ES-I3 (cell line): ENCODE measurements around the gene KCTD19.

ENCODE experiments used
- H3K36me3 ChIP-seq: 2 replicates; pipeline ENCODE4 v1.6.1; 2013; ENCODE audit warnings: mild to moderate bottlenecking, low read length, control low read depth, moderate library complexity; ENCODE audit not compliant: insufficient read depth
- H3K4me1 ChIP-seq: 2 replicates; pipeline ENCODE4 v1.6.1; 2013; ENCODE audit warnings: mild to moderate bottlenecking, control low read depth, low read length; ENCODE audit not compliant: insufficient read depth
- H3K9ac ChIP-seq: 2 replicates; pipeline ENCODE4 v1.6.1; 2013; ENCODE audit warnings: low read depth, mild to moderate bottlenecking, low read length, moderate library complexity
- H3K9me3 ChIP-seq: 2 replicates; pipeline ENCODE4 v1.6.1; 2013; ENCODE audit warnings: mild to moderate bottlenecking, low read length, moderate library complexity; ENCODE audit not compliant: control insufficient read depth, insufficient read depth

KCTD19 gene

DNA sequence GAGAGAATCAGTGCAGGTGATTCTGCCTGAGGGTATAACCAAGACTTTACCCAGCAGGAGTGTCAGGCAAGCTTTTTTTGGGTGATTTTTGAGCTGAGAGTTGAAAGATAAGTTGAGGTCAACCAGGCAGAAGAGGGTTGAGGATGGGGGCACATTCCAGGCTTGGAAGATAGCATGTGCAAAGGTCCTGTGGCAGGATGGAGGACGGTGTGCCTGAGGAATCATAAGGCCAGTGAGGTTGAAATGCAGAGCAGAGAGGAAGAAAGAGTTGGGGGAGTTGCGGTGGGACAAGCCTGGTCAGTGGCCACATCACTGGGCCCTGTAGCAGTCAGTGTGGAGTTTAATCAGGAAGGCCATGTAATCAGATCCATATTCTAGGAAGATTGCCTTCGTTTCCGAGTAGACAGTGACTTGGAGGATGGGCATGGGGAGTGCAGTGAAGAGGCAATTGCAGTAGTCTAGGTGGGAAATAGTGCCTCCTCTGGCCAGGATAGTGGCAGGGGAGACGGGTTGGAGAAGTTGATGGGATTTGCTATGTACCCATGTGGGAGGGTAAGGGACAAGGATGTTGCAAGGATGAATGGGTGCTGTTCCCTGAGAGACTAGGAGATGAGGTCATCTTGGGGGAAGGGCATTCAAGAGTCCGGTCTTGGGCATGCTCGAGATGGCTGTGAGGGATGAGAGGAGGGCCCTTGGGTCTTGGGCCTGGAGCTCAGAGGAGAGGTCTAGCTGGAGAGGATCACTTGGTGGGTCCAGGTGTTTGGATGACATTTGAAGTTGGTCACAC is 43.3 kb downstream of the KCTD19 start:
- Histone ChIP-seq H3K9ac (no peak overlapping the region), H3K9me3 (no peaks in the 10 kb centered on the region), H3K36me3 (no peaks in the 10 kb centered on the region; the same call in 1 of the 2 replicates), H3K4me1 (no peaks in the 10 kb centered on the region; the same call in 1 of the 2 replicates)

DNA sequence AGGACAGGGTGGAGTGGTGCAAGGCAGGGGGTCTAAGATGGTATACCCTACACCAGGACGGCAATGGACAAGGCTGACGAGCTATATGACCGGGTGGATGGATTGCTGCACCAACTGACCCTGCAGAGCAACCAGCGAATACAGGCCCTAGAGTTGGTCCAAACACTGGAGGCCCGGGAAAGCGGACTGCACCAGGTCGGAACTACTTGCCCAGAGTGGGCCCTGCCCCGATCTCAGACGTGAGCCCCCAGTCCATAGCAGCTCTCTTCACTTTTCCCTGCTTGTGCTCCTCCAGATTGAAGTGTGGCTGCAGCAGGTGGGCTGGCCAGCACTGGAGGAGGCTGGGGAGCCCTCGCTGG is 44.1 kb downstream of the KCTD19 start:
- Histone ChIP-seq H3K9me3 (no peaks in the 10 kb centered on the region), H3K9ac (no peak overlapping the region), H3K36me3 (no peaks in the 10 kb centered on the region; the same call in 1 of the 2 replicates), H3K4me1 (no peaks in the 10 kb centered on the region; the same call in 1 of the 2 replicates)

DNA sequence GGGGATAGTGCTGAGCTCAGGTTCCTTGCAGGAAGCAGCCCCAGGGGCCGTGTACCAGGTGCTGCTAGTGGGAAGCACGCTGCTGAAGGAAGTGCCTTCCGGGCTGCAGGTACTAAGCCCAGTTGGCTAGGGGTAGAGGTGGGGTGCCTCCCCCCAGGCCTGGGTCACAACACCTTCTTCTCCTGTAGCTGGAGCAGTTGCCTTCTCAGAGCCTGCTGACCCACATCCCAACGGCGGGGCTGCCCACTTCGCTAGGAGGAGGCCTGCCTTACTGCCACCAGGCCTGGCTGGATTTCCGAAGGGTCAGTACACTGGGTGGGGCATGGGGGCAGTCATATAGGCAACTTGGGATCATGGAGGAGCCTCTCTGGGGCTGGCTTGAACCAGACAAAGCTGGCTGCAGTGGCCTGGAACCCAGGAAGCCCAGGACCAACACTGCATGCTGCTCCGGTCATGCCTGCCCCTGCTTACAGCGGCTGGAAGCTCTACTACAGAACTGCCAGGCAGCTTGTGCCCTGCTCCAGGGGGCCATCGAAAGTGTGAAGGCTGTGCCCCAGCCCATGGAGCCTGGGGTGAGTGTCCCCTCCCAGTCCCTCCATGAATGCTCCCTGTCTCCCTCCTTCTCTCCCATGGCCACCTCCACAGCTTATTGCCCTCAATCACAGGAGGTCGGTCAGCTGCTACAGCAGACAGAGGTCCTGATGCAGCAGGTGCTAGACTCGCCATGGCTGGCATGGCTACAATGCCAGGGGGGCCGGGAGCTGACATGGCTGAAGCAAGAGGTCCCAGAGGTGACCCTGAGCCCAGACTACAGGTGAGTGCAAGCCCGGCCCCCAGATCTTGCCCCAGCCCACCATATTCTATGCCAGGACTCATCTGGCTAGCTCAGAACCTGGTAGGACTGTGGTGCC is 44.8 kb downstream of the KCTD19 start:
- H3K9ac ChIP-seq: no peak overlapping the region
- no peaks in the 10 kb centered on the region for H3K9me3 ChIP-seq
- no peaks in the 10 kb centered on the region; the same call in 1 of the 2 replicates for H3K4me1 ChIP-seq
- H3K36me3 ChIP-seq: no peaks in the 10 kb centered on the region

DNA sequence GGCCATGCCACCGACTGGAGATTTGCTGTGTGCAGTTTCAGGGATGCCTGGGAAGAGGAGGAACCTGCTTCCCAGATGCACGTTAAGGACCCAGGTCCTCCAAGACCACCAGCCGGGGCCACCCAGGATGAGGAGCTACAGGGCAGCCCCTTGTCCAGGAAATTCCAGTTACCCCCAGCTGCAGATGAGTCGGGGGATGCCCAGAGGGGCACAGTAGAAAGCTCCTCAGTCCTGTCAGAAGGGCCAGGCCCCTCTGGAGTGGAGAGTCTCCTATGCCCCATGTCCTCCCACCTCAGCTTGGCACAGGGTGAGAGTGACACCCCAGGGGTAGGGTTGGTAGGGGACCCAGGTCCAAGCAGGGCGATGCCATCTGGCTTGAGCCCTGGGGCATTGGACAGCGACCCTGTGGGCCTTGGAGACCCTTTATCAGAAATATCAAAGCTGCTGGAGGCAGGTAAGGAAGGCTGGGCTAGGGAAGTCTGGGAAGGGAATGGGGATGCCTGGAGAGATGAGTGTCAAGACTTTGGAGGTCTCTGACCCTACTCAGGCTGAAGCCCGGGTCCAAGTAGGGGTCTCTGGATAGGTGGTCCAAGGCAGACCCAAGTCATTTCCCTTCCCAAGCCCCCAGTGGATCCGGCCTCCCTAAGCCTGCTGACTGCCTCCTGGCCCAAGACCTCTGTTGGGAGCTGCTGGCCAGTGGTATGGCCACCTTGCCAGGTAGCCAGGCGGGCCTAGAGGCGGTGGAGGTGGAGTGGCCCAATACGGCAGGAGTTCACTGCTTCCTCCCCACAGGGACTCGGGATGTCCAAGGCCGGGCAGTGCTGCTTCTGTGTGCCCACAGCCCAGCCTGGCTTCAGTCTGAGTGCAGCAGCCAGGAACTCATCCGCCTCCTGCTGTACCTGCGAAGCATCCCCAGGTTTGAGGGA is 46.2 kb downstream of the KCTD19 start:
- Histone ChIP-seq H3K9me3 (no peaks in the 10 kb centered on the region), H3K4me1 (no peaks in the 10 kb centered on the region; the same call in 1 of the 2 replicates), H3K9ac (peak overlapping the region; percentile 57; the same call in 1 of the 2 replicates), H3K36me3 (no peaks in the 10 kb centered on the region)

DNA sequence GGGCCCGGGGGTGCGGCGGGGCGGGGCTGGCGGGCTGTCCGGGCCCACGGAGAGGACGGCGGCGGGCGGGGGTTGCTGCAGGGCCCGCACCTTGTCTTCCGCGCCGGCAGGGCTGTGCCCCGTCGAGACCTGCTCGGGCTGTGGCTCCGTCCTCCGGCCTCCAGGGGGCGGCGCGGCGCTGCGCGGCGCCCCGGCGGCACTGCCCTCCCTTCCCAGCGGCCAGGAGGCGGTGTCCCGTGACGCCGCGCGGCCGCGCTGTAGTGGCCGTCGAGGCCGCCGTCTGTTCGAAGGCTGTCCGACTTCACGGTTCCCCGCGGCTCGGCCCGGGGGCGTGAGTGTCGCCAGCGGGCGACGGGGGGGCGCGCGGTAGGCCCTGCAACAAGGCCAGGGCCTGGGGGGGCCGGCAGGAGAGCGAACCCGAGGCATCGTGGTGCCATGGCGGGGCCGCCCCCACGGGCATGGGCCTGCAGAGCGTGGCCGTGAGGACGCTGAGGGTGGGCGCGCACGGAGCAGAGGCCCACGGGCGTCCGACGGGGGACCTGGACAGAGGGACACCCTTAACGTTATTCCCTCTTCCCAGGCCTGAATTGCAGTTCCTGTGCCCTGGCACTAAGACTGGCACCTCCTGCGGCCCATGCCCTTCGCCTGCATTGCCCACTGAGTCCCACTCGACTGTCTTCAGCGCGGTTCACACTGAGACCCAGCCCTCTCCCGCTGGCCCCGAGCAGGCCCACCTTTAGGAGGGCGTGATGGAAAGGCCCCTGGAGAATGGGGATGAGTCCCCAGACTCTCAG is 47.0 kb downstream of the KCTD19 start, which contains the start of gene PLEKHG4:
Gene PLEKHG4, plus strand, starts transcription at position 237 of the 794 bp plus-strand sequence. Its CDS starts 513 bp downstream, at position 750.
- no peaks in the 10 kb centered on the region for H3K36me3 ChIP-seq

DNA sequence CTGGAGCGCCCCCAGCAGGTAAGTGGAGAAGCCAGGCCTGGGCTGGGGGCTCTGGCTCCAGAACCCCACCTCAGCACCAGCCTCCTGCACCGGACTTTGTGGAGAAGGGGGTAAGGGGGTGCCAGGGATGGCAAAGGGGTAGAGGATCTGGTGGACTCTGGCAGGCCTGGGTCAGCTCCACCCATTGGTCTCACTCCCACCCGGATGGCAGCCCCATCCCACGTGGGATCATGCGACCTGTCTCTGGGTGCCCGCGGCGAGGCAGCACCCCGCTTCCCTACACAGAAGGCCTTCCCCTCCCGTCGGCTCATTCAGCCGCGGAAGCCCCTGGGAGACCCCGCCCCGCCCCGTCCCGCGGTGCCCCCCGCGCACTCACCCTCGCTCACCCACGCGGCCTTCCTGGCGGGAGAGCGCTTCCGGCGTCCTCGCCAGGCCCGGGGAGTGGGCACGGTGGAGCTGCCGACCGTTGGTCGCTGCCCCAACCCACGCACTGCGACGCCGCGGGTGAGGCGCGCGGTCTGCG is 47.7 kb downstream of the KCTD19 start:
- Histone ChIP-seq H3K9ac (peak overlapping the region; percentile 57), H3K9me3 (no peaks in the 10 kb centered on the region), H3K36me3 (no peaks in the 10 kb centered on the region), H3K4me1 (no peaks in the 10 kb centered on the region; the same call in 1 of the 2 replicates)

More for the DNA sequence above, 47.0 kb downstream of the KCTD19 start, which contains the start of gene PLEKHG4:
- Histone ChIP-seq H3K9ac (peak within 1 kb of the TSS; percentile 57), H3K4me1 (no peaks in the 10 kb centered on the region; the same call in 1 of the 2 replicates), H3K9me3 (no peaks in the 10 kb centered on the region)

DNA sequence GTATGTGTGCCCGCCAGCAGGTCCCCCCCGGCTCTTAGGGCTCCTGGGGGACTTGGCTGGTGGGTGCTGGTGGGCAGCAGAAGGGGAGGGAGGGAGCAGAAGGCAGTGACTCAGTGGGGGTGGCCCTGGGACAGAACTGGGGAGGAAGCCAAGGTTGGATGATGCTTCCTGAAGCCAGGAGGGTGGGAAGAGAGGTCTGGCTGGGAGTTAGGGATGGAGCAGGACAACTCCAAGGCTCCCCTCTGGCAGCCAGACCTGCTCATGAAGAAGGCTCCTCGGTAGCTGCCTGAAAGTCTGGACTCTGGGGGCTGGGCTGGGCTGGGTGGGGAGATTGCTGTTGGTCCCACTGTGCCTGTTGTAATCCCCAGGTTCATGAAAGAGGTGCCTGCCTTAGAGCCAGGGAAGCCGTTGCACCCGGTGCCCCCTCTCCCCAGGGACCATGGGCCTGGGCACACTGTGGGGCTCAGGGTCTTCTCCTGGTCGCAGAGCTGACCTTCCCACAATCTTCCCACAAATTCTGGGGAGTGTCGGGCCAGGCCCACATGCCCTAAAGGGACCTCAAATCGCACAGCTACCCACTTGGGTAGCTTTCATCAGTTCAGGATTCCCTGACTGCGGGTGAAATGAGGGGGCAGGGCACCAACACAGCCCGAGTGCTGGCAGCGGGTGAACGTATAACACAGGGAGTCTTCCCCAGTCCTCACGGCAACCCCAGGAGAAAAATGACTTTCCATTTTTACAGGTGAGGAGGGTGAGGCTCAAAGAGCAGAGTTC is 48.4 kb downstream of the KCTD19 start:
- Histone ChIP-seq H3K36me3 (no peaks in the 10 kb centered on the region), H3K4me1 (no peaks in the 10 kb centered on the region; the same call in 1 of the 2 replicates), H3K9me3 (no peaks in the 10 kb centered on the region), H3K9ac (peak overlapping the region; percentile 57)

DNA sequence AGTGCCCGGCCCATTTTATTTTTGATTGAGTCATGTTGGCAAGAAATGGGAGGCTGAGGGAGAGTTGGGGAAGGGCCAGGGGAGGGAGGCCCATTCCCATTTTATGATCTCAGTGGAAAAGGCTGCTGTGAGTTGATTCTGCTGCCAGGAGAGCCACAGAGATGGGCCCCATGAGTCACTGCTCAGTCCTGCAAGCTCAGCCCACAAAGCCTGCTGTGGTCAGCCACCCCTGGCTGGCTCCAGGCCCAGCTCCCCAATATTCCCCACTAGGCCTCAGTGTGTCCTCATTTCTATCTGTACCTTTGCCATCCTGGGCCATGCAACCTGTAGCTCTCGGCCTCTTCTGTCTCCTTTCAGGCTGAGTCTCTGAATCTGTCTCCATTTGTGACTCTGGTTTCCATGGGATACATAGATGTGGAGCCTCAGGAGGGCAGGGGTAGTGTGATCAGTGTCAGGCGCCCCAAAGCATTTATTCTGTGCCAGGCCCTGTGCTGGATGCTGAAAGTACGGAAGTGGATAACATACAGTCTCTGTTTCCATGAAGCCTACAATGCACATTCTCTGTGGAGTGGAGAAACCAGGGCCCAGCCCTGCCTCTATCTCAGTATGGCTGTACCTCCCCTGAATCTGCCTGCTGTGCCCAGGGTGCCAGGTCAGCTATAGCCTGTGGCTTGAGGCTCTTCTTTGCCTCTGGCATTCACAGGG is 49.1 kb downstream of the KCTD19 start:
- no peaks in the 10 kb centered on the region; the same call in 1 of the 2 replicates for H3K4me1 ChIP-seq
- H3K36me3 ChIP-seq: no peaks in the 10 kb centered on the region
- H3K9ac ChIP-seq: no peak overlapping the region
- no peaks in the 10 kb centered on the region for H3K9me3 ChIP-seq

DNA sequence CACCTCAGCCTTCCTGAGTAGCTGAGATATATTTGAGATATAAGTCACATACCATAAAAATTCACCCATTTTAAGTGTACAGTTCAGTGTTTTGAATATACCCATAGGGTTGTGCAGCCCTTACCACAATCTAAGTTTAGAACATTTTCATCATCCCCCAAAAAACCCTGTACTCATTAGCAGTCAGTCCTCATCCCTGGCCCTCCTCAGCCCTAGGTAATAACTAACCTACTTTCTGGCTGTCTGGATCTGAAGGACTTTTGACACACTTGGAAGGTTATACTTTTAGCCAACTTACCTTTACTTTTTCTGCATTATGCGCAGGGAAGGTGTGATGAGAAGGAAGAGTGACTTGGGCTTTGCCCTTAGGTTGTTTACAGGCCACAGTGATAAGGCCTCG is 51.2 kb downstream of the KCTD19 start:
- H3K9me3 ChIP-seq: no peaks in the 10 kb centered on the region
- no peak overlapping the region for H3K9ac ChIP-seq
- H3K36me3 ChIP-seq: no peaks in the 10 kb centered on the region
- no peaks in the 10 kb centered on the region; the same call in 1 of the 2 replicates for H3K4me1 ChIP-seq

DNA sequence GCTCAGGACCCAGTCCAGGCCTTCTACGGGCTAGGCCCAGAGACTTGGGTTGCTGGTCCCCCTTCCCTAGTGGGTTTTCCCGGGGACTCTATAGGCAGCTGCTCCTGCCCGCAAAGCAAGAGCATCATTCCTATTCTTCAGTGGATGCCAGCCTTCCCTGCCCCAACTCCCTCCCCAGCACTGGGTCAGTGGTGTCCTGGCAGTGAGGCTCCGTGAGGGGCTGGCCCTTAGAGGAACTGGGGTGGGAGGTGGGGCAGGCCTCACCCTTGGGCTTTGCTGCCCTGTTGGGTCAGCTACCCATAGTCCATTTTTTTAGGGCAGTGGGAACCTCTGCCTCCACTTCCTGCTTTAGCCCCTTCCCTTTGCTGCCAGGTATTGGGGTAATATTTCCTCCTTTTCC is 55.1 kb downstream of the KCTD19 start:
- Histone ChIP-seq H3K9me3 (no peaks in the 10 kb centered on the region), H3K4me1 (peaks cover 5% of the 10 kb centered on the region; the same call in 1 of the 2 replicates), H3K9ac (no peak overlapping the region), H3K36me3 (no peaks in the 10 kb centered on the region)

DNA sequence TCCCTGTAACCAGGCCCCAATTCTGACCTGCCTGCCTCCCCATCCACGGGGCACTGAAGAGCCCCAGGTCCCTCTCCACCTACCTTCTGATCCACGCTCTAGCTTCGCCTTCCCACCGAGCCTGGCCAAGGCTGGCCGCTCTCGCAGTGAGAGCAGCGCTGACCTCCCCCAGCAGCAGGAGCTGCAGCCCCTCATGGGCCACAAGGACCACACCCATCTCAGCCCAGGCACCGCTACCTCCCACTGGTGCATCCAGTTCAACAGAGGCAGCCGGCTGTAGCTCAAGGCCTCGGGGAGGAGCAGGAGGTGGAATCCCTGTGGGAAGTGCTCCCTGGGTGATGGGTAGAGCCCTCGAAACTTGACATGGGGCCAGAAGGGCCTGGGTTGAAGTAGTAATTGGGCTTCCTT is 55.6 kb downstream of the KCTD19 start:
- Histone ChIP-seq H3K36me3 (no peaks in the 10 kb centered on the region), H3K9me3 (no peaks in the 10 kb centered on the region), H3K9ac (no peak overlapping the region), H3K4me1 (peaks cover 5% of the 10 kb centered on the region; the same call in 1 of the 2 replicates)

DNA sequence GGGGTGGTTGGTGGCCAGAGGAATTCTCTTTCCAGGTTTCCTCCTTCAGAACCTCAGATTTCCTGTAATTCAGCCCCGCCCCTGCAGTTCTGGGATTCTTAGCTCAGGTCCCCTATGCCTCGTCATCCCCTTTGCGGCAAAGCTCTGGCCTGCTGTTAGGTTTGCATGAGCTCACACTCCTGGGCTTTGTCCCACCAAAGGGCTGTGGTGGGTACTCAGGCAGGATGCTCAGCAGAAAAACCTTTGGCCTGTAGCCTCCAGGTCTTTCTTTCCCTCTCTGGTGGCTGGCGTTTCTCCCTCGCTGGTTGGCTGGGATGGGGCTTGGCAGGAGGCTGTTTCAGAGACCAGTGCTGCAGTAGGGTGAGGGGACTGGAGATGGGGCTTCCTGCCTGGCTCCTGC is 56.8 kb downstream of the KCTD19 start:
- Histone ChIP-seq H3K9ac (no peak overlapping the region), H3K4me1 (peaks cover 5% of the 10 kb centered on the region; the same call in 1 of the 2 replicates), H3K9me3 (no peaks in the 10 kb centered on the region), H3K36me3 (no peaks in the 10 kb centered on the region)
